ENCODE measurements around the gene HMG20A.

Gene HMG20A

GRCh38 chr15:77515613-77516012, 94.9 kb downstream of the HMG20A start:
- DNase-seq (ENCODE audit: low read depth in 2 of 3, low spot score in 1 of 3): no peak

- DNase-seq (ENCODE audit: low read depth in 2 of 3, low spot score in 1 of 3): no peak
These were observed 95.4 kb downstream of the HMG20A start for GRCh38 chr15:77516076-77516475.

- no peak for DNase-seq (ENCODE audit: low read depth in 2 of 3, low spot score in 1 of 3)
These were observed 96.1 kb downstream of the HMG20A start for GRCh38 chr15:77516786-77517185.

GRCh38 chr15:77517579-77517978, 96.9 kb downstream of the HMG20A start:
- no peak for DNase-seq (ENCODE audit: low read depth in 2 of 3, low spot score in 1 of 3)

DNA sequence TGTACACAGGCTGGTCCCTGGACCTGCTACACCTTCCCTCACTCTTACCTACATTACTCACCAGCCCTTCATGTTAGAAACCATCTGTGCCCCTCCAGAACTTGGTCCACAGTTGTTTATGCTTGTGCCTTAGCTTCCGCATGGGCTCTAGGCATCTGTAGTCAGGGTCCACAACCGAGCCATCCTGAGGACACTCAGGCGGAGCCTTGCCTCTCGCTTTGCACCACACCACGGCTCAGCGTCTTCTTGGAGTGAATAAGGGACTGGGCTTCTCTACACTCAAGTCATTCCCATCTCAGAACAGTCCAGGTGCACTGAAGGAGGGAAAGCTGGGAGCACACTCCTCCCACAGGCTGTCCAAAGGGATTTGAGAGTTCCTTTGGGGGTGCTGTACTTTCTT, 97.8 kb downstream of the HMG20A start:
- no peak for DNase-seq (ENCODE audit: low read depth in 2 of 3, low spot score in 1 of 3)

GRCh38 chr15:77519540-77519939, 98.9 kb downstream of the HMG20A start:
- no peak for DNase-seq (ENCODE audit: low read depth in 2 of 3, low spot score in 1 of 3)

DNA sequence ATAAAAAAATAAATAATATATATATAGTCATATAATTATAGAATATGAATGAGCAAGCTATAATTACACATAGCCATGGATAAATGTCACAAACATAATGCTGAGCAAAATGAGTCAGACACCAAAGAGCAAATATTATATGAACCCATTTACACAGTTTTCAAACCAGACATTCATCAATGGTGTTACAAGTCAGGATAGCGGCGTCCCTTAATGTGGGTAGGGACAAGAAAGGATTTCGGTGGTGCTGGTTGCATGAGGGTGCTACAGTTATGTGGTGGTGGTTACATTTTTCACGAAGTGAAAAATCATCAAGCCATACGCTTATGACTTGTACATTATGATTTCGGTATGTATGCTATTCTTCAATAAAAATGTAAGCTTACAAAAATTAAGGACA, 100.5 kb downstream of the HMG20A start:
- DNase-seq (ENCODE audit: low read depth in 2 of 3, low spot score in 1 of 3): no peak

GRCh38 chr15:77525400-77525811, 104.7 kb downstream of the HMG20A start:
- DNase-seq (ENCODE audit: low read depth in 2 of 3, low spot score in 1 of 3): no peak

DNA sequence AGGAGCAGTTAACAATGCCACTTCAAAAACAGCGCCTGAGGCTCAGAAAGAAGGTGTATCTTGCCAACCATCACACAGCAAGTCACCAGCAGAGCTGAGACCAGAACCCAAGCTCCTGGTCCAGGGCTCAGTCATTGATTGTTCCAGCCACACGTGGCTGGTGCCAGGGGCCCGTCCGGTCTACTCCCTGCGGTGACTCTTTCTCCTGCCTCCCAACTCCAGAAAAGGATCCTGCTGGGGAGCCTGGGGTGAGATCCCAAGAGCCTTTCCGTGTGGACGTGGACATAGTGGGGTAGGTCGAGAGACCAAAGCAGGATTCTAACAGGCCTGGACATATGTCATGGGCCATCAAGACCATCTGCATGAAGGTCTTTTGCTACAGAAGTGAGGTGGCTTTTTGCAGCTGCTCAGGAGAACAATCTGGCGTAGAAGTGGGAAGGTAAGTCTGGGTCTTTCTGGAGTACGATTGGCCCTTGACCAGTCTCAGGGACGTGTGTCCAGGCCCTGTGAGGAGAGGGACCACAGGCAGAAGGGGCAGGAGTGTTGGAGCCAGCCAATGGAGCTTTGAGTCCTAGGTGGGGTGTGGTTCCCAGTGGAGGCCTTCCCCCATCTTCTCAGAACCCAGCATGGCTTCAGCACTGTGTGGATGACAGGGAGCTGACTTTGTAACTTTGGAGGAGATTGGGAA, 105.4 kb downstream of the HMG20A start:
- DNase-seq (ENCODE audit: low read depth in 2 of 3, low spot score in 1 of 3): no peak

DNA sequence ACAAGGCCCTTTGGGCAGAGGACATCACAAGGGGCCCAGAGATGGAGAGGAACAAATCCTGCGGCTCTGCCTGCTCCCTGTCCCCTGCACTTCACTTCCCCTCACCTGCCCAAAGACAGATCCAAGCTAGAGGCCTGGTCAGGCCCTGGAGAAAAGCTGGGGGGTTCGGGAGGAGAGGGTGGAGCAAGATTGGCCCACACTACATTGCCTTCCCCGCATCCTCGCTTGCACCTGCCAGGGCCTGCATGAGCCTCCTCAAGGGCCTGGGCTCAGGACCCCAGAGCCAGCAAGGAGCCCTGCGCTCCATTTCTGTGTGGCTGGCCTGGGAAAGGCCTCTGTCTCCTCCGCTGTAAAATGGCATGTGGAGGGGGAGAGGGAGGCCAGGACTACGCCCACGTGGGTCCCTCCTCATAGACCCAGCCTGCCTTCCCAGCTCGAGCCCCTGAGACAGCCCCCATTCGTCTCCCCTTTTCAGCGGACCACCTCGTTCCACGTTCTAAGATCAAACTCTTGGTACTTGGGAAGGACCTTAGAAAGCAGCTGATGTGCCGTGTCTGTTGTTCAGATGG, 106.0 kb downstream of the HMG20A start:
- no peak for DNase-seq (ENCODE audit: low read depth in 2 of 3, low spot score in 1 of 3)

GRCh38 chr15:77527164-77527778, 106.6 kb downstream of the HMG20A start:
- no peak for DNase-seq (ENCODE audit: low read depth in 2 of 3, low spot score in 1 of 3)

GRCh38 chr15:77527831-77528231, 107.1 kb downstream of the HMG20A start:
- no peak for DNase-seq (ENCODE audit: low read depth in 2 of 3, low spot score in 1 of 3)

DNA sequence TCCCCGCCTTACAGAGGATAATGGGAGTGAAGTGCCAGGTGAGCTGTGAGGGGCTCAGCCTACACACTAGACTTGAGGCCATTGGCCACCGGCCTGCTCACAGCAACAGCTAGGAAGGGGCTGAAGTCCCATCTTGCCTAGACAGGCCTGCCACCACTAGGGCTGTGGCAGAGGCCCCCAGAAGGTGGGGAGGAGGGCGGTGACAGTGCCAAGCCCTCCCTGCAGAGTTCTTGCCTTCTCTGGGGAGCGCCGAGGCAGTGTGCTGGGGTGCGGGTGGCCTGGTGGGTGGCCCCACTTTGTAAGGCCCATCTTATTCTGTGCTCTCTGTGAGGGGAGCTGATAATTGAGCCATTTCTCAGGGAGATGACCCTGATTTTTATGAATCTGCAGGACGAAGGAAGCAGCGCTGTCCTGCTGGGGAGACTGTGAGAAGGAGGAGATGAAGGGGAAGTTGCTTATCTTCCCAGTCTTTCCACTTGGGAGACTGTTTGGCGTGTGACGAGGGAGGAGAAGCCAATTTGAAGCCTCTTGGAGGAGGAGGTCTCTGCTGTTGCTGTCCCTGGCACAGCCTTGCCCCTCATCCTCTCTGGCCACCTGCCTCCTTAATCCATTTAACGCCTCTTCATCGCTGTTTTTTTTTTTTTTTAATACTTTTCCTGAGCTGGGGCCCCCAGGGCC, 107.7 kb downstream of the HMG20A start:
- no peak for DNase-seq (ENCODE audit: low read depth in 2 of 3, low spot score in 1 of 3)

DNA sequence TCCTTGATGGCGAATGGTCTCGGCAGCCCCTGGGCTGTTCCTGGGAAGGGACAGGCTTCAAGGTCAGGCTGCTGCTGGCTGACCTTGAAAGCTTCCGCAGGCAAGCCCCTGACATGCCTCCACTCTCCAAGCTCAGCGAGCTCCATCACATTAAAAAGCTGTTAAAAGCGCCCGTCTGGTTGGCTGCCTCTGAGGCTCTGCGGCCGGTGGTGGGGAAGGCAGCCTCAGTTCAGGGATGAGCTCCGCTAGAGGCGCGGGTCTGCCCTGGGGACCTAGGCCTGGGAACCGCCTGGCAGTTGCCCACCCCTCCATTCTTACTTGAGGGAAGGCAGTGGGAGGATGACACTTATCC, 108.3 kb downstream of the HMG20A start:
- no peak for DNase-seq (ENCODE audit: low read depth in 2 of 3, low spot score in 1 of 3)

DNA sequence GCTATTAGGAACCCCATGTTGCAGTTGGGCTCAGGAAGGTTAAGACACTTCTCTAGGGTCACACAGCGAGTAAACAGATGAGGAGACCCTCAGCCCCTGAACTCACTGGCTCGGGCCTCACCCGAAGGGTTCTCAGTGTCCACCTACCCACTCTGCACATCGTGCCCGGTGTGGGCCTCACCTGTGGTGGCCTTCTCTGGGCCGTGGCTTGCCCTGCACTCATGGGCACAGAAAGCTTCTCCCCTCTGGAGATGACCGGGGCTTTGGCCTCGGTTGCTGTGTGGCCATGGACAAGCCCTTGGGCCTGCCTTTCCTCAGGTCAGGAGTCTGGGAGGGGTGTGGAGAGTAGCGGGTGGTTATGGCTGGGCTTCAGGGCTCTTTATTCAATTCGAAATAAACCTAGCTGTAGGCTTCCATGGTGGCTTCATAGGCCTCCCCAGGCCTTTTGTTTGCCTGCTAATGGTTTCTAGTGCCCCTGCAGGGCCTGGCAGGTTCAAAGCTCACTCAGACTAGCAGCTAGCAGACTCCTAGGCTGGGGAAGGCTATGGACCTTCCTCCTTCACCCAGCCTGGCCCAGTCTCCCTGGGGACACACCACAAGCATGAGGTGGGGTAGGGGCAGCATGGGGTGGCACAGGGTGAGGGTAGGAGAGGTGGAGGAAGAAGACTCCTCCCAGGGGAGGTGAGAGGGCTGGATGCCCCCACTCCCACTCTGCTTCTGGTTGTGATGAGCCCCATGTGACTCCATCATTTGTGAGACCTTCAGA, 108.9 kb downstream of the HMG20A start:
- DNase-seq (ENCODE audit: low read depth in 2 of 3, low spot score in 1 of 3): no peak

DNA sequence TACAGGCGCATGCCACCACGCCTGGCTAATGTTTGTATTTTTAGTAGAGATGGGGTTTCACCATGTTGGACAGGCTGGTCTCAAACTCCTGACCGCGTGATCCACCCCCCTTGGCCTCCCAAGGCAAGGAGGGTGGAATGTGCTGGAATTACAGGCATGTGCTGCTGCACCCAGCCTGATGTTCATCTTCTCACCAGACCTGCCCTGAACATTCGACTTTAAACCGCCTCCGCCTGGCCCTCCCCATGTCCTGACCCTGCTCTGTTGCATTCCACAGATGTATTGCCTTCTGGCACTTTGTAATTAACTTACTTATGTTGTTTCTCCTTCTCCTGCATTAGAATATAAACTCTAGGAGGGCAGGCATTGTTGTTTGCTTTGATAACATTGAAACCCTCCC, 109.9 kb downstream of the HMG20A start:
- no peak for DNase-seq (ENCODE audit: low read depth in 2 of 3, low spot score in 1 of 3)

- no peak for DNase-seq (ENCODE audit: low read depth in 2 of 3, low spot score in 1 of 3)
These were observed 110.7 kb downstream of the HMG20A start for GRCh38 chr15:77531191-77532000.

GRCh38 chr15:77532067-77532710, 111.5 kb downstream of the HMG20A start:
- no peak for DNase-seq (ENCODE audit: low read depth in 2 of 3, low spot score in 1 of 3)

GRCh38 chr15:77532846-77533245, 112.2 kb downstream of the HMG20A start:
- no peak for DNase-seq (ENCODE audit: low read depth in 2 of 3, low spot score in 1 of 3)

Data from stimulated activated CD4-positive, alpha-beta T cell treated with anti-CD3 and anti-CD28 coated beads, Interleukin-12 subunit alpha, Interleukin-12 subunit beta, amount 100 ng/mL, for 48 hours (primary cell).